CD4-positive, alpha-beta T cell treated with Interleukin-2 at 100 ng/mL for 4 hours (primary cell): Measurements from ENCODE around the gene SVOP.
"Not testable (repeated sequence)": the region's sequence is repeated elsewhere in the genome, so short reads cannot be mapped to it uniquely, and the experiment has no call there.

Source experiments
- DNase-seq: peaks from one replicate; pipeline ENCODE4 v3.0.0-alpha.2; 2020; ENCODE audit warnings: low spot score

The SVOP gene, protein sequence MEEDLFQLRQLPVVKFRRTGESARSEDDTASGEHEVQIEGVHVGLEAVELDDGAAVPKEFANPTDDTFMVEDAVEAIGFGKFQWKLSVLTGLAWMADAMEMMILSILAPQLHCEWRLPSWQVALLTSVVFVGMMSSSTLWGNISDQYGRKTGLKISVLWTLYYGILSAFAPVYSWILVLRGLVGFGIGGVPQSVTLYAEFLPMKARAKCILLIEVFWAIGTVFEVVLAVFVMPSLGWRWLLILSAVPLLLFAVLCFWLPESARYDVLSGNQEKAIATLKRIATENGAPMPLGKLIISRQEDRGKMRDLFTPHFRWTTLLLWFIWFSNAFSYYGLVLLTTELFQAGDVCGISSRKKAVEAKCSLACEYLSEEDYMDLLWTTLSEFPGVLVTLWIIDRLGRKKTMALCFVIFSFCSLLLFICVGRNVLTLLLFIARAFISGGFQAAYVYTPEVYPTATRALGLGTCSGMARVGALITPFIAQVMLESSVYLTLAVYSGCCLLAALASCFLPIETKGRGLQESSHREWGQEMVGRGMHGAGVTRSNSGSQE

GRCh38 chr12:109020796-109021380 is at the start of gene SVOP:
SVOP (minus strand) TSS chr12:109021068; CDS start chr12:109020868, 200 bp downstream.
- no peak for DNase-seq

DNA sequence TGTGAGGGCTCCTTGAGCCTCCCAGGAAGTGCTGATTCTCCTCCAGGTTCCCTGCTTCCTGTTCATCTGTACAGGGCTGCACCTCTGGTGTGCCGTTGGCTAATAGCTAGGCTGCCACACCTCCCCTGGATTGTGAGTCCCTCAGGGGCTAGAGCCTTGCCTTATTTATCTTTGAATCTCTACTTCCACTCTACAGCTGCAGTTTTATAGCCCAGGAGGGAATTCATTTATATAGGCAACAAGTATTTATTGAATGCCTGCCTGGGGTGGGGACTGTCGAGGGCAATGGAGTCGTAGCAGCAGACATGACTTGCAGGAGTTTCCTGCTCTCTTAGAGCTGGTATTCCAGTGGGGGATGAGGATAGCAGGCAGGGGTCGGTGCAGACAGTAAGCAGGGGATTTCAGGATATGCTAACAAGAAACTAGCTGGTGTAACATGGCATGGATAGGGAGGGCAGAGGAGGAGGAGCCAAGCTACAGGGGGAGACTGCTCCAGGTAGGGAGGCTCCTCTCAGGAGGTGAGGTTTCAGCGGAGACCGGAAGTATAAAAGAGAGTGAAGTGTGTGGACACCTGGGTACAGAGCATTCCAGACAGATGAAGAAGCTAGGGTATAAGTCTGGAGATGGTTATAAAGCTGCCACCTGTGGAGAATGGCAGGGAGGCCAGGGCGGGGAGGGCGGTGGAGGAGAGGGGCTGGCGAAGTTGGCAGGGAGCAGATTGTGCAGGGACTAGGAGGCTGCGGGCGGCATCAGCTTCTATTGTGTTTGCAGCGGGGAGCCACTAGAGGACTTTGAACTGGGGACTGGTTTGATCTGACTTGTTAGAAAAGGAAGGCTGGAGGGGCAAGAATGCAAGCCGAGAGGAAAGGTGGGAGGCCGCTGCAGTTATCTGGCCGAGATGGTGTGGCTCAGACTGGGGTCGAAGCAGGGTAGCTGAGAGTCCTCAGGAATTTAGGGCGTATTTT is 48.7 kb upstream of the SVOP start:
- DNase-seq = no peak

DNA sequence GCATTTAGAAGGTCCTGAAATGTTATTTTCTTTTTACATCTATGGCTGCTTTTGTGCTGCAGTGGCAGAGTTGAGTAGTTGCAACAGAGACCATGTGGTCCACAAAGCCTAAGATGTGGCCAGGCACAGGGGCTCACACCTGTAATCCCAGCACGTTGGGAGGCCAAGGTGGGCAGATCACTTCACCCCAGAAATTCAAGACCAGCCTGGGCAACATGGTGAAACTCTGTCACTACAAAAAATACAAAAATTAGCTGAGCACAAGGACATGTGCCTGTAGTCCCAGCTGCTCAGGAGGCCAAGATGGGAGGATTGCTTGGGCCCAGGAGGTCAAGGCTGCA is 45.0 kb upstream of the SVOP start:
- DNase-seq = no peak

- no peak for DNase-seq
These were observed 44.4 kb upstream of the SVOP start for GRCh38 chr12:109065154-109065852.

- DNase-seq = no peak
These were observed 43.3 kb upstream of the SVOP start for GRCh38 chr12:109064143-109064542.

DNA sequence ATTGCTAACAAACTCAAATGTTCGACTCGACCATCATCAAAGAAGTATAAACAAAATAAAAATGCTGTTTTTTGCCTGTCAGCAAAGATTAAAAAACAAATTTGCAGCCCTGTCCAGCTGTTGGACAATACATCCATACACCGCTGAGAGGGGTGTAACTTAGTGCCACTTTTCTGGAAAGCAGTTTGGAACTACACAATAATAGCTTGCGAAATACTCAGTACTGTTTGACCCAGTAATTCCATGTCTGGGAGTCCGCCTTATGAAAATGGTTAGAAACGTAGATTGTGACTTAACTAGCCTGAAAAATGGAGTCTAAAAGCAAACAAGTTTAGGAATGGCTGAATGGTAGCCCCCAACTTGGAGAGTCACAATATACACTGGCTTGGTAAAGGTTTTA is 37.9 kb upstream of the SVOP start:
- no peak for DNase-seq

- no peak for DNase-seq
These were observed 36.5 kb upstream of the SVOP start for GRCh38 chr12:109057376-109057775.

GRCh38 chr12:109056891-109057290 is 36.0 kb upstream of the SVOP start:
- no peak for DNase-seq

- DNase-seq = no peak
These were observed 33.7 kb upstream of the SVOP start for GRCh38 chr12:109054520-109054919.

- not testable (repeated sequence) for DNase-seq
These were observed 33.3 kb upstream of the SVOP start for GRCh38 chr12:109054124-109054513.

DNA sequence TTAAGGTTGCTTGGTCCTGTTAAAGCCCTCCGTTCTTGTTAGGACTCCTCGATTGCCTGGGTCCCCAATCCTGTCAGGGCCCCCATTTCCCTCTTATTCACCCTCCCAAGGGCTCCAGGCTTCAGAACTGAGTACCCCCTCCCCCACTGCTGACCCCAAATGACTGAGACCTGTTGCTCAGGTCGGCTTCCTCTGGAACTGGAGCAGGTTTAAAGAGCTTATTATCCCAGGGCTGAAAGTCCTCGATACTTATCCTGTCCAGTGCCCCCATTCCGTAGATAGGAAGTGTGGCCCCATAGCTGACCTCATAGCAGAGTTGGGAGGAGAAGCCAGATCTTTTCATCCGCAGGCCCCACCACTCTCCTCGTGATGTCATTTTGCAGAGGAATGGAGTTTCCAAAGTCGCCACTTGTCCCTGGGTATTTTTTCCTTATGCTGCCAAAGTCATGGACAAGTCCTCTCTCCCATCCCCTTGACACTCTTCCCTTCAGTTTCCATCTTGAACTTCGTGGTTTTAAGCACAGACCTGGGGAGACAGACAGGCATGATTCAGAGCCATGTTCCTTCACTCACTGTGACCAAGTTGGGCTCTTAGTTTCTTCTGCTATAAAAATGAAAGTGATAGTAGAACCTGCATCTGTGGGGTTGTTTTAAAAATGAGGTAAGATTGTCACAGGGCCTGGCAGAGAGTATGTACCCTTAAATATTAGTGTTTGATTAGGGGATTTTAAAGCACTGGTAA is 32.7 kb upstream of the SVOP start:
- peak; percentile 69 for DNase-seq

DNA sequence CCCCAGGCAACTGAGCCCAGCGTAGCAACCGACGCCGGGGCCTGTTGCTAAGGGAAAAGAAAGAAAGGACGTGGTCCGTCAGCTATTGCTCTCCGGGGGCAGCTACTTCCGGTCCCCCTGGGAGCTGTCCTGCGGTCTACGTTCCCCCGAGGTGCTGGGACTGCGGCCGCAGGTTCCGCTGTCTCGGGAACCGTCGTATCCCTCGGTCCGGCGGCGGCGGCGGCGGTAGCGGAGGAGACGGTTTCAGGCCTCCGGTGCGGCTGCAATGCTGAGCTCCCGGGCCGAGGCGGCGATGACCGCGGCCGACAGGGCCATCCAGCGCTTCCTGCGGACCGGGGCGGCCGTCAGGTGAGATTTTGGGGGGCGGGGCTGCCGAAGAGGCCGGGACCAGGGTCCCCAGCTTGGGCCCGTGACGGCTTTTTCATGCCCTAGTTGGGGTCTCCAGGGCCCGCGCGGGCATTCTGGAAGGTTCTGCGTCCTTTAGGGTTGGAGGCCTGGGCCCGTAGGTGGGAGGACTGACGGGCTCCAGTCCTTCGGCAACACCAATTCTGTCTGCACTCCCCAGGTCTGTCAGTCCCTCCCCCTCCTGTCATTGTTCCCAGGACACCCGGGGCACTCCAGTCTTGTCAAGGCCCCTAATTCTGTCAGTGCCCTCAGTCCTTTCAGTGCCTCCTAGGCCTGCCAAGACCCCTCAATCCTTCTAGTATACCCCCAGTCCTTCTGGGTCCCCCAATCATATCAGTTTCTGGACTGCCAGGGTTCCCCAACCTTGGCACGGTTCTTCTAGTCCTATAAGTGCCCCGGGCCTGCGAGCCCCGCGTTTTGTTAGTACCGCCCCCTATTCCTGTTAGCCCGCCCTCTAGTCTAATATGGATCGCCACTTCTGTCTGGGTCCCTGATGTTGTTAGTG is 31.8 kb upstream of the SVOP start, which contains the start of gene USP30:
USP30 (plus strand) TSS at position 163 of the 910 bp plus-strand sequence; CDS start at position 266, 103 bp downstream.
- peak; percentile 87 for DNase-seq

DNA sequence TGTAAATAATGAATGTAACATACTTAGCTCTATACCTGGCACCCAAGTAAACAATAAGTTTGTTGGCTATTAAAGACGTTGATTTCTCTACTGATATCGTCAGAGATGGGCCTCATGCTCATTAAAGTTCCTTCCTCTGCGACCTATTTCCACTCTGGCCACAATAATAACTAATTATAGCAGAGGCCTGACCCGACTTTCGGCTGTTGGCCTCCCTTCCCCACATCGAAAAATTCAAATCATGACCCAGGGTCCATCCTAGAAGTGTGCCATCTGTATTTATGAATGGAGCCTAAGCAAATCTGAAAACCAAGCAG is 31.2 kb upstream of the SVOP start:
- no peak for DNase-seq

- DNase-seq = not testable (repeated sequence)
These were observed 28.9 kb upstream of the SVOP start for GRCh38 chr12:109049794-109050193.

DNA sequence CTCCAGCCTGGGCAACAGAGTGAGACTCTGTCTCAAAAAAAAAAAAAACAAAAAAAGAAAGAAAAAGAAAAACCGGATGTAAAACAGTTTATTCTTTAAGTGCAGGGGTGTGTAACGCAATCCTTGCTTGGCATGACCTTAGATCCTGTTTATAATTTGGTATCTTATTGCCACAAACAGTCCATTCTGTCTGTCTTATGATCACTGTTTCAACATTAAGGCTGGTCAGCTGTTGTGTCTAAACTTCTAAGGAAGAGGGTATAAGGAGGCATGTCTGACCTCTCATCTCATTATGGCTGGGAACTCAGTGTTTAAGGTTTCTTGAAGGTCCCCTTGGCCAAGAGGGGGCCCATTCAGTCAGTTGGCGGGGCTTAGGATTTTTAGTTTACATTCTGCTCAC is 27.8 kb upstream of the SVOP start:
- DNase-seq = not testable (repeated sequence)

GRCh38 chr12:109047081-109047805 is 26.4 kb upstream of the SVOP start:
- DNase-seq = no peak

- no peak for DNase-seq
These were observed 23.4 kb upstream of the SVOP start for GRCh38 chr12:109044241-109044640.

DNA sequence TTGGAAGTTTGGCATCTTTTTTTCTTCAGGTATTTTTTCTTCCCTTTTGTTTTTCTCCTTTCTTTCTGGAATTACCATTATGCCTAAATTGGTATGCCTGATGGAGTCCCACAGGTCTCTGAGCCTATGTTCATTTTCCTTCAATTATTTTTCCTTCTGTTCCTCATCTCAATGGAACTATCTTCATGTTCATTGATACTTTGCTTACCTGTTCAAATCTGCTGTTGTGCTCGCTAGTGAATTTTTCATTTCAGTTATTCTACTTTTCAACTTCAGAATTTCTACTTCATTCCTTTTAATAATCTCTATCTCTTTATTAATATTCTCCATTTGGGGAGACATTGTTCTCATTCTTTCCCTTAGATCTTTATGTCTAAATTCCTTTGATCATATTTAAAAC is 16.1 kb upstream of the SVOP start:
- no peak for DNase-seq
